T-helper 17 cell (primary cell): ENCODE data around the gene NRCAM. TPM values are rescaled to one million over a fixed set of nuclear protein-coding genes. Genes with fewer than 3 reads are reported as not detected.
"Not testable (repeated sequence)": the region's sequence is repeated elsewhere in the genome, so short reads cannot be mapped to it uniquely, and the experiment has no call there.

Experiments used
- ATAC-seq: fragments of 150-1000 bp; cut with Tn5 transposase; 2 replicates; pipeline ENCODE4 v1.10.0; 2021; ENCODE audit warnings: mild to moderate bottlenecking, moderate library complexity
- DNase-seq, 3 donors: peaks; one replicate each; pipeline versions ENCODE4 v3.0.0 to v3.0.0-alpha.2; 2020 to 2021
- H3K9me3 ChIP-seq: one replicate; pipeline ENCODE4 v1.7.0; 2013; ENCODE audit warnings: low read length, mild to moderate bottlenecking; ENCODE audit not compliant: control insufficient read depth, poor library complexity, severe bottlenecking
- H3K27ac Mint-ChIP-seq: one replicate; pipeline ENCODE4 v1.8.0; 2022; ENCODE audit warnings: mild to moderate bottlenecking, moderate library complexity, mixed read lengths
- H3K27me3 Mint-ChIP-seq: one replicate; pipeline ENCODE4 v1.8.0; 2022; ENCODE audit warnings: mixed read lengths
- H3K36me3 Mint-ChIP-seq: one replicate; pipeline ENCODE4 v1.8.0; 2022; ENCODE audit warnings: low read depth, mixed read lengths
- H3K4me1 Mint-ChIP-seq: one replicate; pipeline ENCODE4 v1.8.0; 2022; ENCODE audit warnings: mild to moderate bottlenecking, mixed read lengths
- H3K4me3 Mint-ChIP-seq: one replicate; pipeline ENCODE4 v1.8.0; 2022; ENCODE audit warnings: mild to moderate bottlenecking, moderate library complexity, mixed read lengths
- total RNA-seq, 4 donors: library from RNA in 2 of 4; stranded (reverse) in 2 of 4; gene quantifications; one replicate each; pipeline ENCODE4 v1.2.3 and lab custom pipeline; 2022 to 2026

Gene NRCAM
- total RNA-seq, 2 donors from 2014 or later = not detected

DNA sequence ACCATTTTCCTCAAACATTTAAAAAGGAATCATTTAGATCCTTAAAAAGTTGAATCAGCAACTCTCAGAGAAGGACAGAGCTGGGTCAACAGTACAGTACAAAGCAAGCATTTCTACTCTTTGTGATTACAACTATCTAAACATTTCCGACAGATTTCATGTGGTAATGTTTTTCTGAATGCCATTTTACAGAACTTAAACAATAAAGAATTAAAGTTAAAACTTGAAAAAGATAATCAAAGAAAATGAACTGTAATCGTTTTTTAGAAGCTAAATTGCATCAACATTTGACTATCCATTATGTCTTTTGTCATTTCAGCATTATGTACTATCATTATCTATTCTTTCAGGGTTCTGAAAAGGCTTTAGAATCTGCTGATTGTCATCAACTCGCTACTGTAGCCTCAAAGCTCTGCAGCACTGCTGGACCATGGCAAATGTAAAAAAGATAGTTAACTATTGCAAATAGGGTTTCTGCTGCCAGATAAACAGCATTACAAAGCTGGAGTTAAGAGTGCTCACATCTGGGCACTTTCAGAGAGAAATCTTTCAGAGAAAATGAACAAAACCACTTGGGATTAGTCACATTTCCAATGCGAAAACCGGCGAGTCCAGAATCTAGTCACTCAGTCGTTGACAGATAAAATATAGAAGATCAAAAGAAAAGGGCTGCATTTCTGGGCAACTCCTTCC is 165.6 kb downstream of the NRCAM start:
- H3K9me3 ChIP-seq = peaks cover 2% of the 10 kb centered on the region
- Mint-ChIP-seq H3K27ac (no peak overlapping the region), H3K36me3 (no peaks in the 10 kb centered on the region), H3K4me3 (no peak overlapping the region), H3K4me1 (no peaks in the 10 kb centered on the region), H3K27me3 (peaks cover 35% of the 10 kb centered on the region)
- DNase-seq (no peak), ATAC-seq (no peak)

DNA sequence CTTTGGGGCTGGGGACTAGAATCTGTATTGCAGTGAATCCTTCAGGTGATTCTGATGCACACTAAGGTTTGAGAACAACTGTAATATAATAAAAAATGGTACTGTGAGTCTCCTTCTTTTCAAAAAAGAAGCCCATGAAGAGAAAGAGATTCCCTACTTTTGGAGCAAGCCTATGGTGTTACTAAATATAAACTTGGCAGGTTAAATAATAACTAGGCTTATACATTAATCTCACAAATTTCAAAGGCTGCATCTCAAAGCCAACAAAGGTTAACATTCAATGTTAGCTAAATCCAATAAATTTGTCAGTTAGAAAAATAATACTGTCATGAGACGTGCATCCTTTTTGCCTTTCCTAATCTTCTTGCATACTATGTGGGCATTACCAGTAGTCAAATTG is 166.4 kb downstream of the NRCAM start:
- H3K27me3 Mint-ChIP-seq = peaks cover 37% of the 10 kb centered on the region
- no peaks in the 10 kb centered on the region for H3K4me1 Mint-ChIP-seq
- H3K9me3 ChIP-seq = peaks cover 2% of the 10 kb centered on the region
- H3K4me3 Mint-ChIP-seq = no peak overlapping the region
- ATAC-seq (no peak), DNase-seq (no peak)
- H3K36me3 Mint-ChIP-seq = no peaks in the 10 kb centered on the region
- no peak overlapping the region for H3K27ac Mint-ChIP-seq

DNA sequence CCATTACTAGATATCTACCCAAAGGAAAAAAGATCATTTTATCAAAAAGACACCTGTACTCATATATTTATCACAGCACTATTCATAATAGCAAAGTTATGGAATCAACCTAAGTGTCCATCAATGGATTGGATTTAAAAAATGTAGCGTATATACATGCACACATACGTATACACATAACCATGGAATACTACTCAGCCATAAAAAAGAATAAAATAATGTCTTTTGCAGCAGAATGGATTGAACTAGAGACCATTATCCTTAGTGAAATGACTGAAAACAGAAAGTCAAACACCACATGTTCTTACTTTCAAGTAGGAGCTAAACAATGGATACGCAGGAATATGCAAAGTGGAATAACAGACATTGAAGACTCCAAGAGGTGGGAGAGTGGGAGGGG is 168.4 kb downstream of the NRCAM start:
- H3K36me3 Mint-ChIP-seq = no peaks in the 10 kb centered on the region
- DNase-seq (no peak), ATAC-seq (no peak)
- peaks cover 45% of the 10 kb centered on the region for H3K27me3 Mint-ChIP-seq
- H3K4me1 Mint-ChIP-seq = no peaks in the 10 kb centered on the region
- no peak overlapping the region for H3K4me3 Mint-ChIP-seq
- no peak overlapping the region for H3K27ac Mint-ChIP-seq
- H3K9me3 ChIP-seq = peaks cover 2% of the 10 kb centered on the region

DNA sequence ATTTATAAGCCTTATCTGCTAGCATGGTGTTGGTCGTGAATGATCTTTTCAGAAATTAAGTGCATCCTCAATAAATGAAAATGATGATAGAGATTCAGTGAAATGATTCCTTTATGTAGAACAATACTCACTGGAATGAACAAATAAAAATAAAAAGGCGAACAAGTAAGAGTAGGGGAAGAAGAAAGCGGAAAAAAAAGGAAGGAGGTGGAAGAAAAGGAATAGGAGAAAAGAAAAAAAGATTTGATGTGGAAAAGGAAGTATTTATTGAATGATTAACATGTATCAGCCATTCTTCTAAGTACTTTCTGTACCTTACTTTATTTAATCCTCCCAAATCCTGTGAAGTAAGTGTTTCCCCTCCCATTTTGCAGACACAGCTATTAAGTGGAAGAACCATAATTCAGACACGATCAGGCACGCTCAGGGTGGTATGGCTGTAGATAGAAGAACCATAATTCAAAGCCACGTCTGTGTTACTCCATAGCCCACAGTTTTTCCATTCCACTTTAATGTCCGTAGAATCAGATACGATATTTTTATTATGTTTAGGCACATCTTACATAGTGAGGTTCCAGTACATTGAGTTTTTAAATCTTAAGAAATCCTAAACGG is 169.8 kb downstream of the NRCAM start:
- Mint-ChIP-seq H3K27me3 (peaks cover 49% of the 10 kb centered on the region), H3K4me1 (no peaks in the 10 kb centered on the region), H3K27ac (no peak overlapping the region), H3K4me3 (no peak overlapping the region), H3K36me3 (no peaks in the 10 kb centered on the region)
- DNase-seq (no peak), ATAC-seq (no peak)
- peaks cover 2% of the 10 kb centered on the region for H3K9me3 ChIP-seq

DNA sequence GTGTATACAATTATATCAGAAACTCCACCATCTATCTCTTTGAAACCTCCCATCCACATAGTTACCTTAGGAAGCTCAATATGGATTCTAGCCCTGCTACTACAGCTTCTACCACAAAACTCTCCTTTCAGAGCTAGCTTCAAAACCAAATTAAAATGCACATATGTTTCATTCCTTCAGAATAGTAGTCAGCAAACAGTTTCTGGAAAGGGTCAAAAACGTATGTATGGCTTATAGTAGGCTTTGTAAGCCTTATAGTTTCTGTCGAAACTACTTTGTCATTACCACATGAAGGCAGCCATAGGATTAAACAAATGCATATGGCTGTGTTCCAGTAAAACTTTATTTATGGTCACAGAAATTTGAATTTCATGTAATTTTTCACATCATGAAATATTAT is 170.5 kb downstream of the NRCAM start:
- DNase-seq (no peak), ATAC-seq (no peak)
- H3K9me3 ChIP-seq = peaks cover 2% of the 10 kb centered on the region
- no peak overlapping the region for H3K4me3 Mint-ChIP-seq
- H3K4me1 Mint-ChIP-seq = no peaks in the 10 kb centered on the region
- H3K27me3 Mint-ChIP-seq = peaks cover 51% of the 10 kb centered on the region
- no peaks in the 10 kb centered on the region for H3K36me3 Mint-ChIP-seq
- H3K27ac Mint-ChIP-seq = no peak overlapping the region

DNA sequence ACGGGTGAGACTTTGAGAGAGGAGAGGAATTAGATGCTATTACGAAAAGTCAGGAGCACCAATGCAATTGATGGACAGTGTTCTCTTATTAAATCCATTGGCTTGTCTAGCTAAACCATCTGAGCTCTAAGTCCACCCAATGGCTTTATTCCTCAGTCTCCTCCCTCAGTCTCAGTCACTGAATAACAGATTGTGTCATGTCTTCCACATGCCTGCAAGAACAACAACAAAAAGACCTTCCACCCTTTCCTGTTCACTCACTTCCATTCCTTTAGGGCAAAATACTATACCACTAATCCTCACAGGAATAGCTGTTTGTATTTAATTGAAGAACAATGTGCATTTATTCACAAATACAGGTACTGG is 171.2 kb downstream of the NRCAM start:
- Mint-ChIP-seq H3K4me3 (no peak overlapping the region), H3K4me1 (no peaks in the 10 kb centered on the region), H3K27me3 (peaks cover 51% of the 10 kb centered on the region), H3K36me3 (no peaks in the 10 kb centered on the region), H3K27ac (no peak overlapping the region)
- H3K9me3 ChIP-seq = peaks cover 2% of the 10 kb centered on the region
- DNase-seq (no peak), ATAC-seq (no peak)

DNA sequence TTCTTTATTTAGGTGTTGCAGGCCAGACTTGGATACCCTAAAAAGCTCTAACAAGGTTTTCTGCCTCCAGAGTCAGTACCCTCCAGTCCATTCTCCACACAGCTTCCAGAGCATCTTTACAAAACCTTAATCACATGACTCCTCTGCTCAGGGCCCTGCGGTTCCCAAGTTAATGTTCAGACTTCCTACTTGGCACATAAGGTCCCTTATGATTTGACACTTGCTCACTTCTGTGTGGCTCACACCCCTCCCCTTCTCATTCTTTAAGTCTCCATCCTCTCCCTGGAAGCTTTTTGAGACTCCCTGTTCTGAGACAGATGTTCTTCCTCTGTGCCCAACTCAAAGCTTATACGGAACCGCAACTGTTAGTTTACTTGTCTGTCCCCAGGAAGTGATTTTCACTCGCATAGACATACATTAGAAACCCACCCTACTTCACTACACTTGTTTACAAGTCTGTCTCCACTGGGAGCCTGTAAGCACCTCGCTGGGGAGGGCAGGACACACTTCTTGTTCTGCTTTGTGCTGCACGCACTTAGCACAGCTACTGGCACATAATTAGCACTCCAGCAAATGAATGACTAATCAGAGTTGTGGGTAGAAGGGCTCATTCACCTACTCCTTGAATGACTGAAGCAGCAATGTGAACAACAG is 171.8 kb downstream of the NRCAM start:
- no peak for ATAC-seq
- Mint-ChIP-seq H3K36me3 (no peaks in the 10 kb centered on the region), H3K4me3 (no peak overlapping the region)

DNA sequence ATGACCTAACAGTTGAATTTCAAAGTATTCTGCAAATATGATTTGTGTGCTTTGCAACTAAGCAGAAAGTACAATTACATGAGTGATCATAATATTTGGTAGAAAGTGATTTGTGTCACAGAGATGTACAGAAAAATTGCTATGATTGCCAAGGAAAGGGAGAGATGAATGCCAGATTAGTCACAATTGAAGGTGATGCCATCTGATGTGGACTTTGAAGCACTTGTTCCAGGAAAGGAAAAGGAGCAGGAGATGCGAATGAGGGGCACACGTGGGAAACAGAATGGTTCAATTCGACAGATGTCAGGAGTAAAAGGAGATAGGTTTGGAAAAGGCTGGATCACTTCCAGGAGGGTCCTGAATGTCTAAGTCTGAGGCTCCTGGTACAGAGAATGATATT is 173.0 kb downstream of the NRCAM start:
- Mint-ChIP-seq H3K27me3 (peaks cover 44% of the 10 kb centered on the region), H3K4me3 (no peak overlapping the region), H3K36me3 (no peaks in the 10 kb centered on the region), H3K27ac (no peak overlapping the region), H3K4me1 (no peaks in the 10 kb centered on the region)
- DNase-seq (no peak), ATAC-seq (no peak)
- H3K9me3 ChIP-seq = peaks cover 2% of the 10 kb centered on the region

More for the DNA sequence above, 171.8 kb downstream of the NRCAM start:
- Mint-ChIP-seq H3K27ac (no peak overlapping the region), H3K4me1 (no peaks in the 10 kb centered on the region), H3K27me3 (peaks cover 51% of the 10 kb centered on the region)
- H3K9me3 ChIP-seq = peaks cover 2% of the 10 kb centered on the region
- DNase-seq = no peak

DNA sequence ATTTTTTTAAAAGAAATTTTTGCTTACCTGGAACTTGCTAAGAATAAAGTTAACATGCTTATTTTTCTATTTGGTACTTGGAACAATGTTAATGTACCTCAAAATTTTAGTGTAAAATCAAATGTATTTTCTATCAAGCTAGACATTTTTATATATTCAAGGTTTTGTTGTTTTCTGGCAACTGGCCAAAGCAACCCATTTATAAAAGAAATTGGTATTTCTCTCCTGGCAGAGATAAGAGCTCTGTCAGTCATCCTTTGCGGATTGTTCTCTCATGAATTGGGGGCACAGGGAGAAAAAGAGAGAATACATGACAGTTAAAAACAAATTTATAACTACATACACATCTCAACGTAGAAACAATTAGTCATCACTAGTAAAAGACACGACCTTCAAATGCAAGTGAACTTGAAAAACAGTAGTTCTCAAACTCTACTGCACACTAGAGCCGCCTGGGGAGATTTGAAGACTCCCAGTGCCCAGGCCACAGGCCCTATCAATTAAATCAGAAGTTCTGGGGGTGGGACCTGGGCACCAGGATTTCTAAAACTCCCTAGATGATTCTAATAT is 173.7 kb downstream of the NRCAM start:
- no peak for ATAC-seq

DNA sequence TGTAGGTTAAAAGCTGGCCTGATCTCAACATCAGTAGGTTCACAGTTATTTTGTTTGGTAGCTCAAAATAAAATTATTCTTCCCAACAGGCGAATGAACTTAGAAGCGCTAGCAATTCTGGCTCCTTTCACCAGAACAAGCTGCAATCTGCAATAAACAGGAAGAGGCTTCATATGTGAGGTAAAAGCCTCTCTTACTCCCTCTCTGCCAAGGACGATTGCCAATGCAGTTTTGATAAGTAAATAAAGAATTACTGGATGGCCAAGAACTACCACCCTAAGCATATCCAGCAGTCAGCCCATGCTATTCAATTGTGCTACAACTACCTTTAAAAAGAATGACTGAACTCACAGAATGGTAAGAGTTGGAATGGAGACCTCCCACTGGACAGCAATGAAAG is 176.1 kb downstream of the NRCAM start:
- Mint-ChIP-seq H3K27ac (no peak overlapping the region), H3K27me3 (peaks cover 24% of the 10 kb centered on the region), H3K4me3 (no peak overlapping the region), H3K4me1 (no peaks in the 10 kb centered on the region), H3K36me3 (no peaks in the 10 kb centered on the region)
- DNase-seq (no peak), ATAC-seq (no peak)
- no peaks in the 10 kb centered on the region for H3K9me3 ChIP-seq

More for the DNA sequence above, 173.7 kb downstream of the NRCAM start:
- Mint-ChIP-seq H3K27ac (no peak overlapping the region), H3K4me1 (no peaks in the 10 kb centered on the region), H3K4me3 (no peak overlapping the region), H3K36me3 (no peaks in the 10 kb centered on the region), H3K27me3 (peaks cover 44% of the 10 kb centered on the region)
- H3K9me3 ChIP-seq = peaks cover 2% of the 10 kb centered on the region
- no peak for DNase-seq

DNA sequence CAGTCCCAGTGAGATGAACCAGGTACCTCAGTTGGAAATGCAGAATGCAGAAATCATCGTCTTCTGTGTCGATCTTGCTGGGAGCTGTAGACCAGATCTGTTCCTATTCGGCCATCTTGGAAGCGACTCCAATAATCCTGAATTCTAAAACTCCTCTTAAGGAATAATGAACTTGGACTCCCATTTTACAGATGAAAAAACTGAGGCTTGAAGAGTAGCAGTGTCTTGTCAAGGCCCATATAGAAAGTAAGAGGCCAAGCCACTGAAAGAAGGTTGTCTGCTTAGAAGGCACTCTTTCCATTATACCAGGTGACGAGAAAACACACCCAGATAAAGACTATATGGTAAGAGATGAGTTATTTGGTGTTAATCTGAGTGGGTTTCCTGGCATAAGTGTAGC is 177.5 kb downstream of the NRCAM start:
- H3K27ac Mint-ChIP-seq = no peak overlapping the region
- H3K9me3 ChIP-seq = no peaks in the 10 kb centered on the region
- DNase-seq (no peak), ATAC-seq (no peak)
- no peak overlapping the region for H3K4me3 Mint-ChIP-seq
- no peaks in the 10 kb centered on the region for H3K36me3 Mint-ChIP-seq
- no peaks in the 10 kb centered on the region for H3K4me1 Mint-ChIP-seq
- H3K27me3 Mint-ChIP-seq = peaks cover 11% of the 10 kb centered on the region

DNA sequence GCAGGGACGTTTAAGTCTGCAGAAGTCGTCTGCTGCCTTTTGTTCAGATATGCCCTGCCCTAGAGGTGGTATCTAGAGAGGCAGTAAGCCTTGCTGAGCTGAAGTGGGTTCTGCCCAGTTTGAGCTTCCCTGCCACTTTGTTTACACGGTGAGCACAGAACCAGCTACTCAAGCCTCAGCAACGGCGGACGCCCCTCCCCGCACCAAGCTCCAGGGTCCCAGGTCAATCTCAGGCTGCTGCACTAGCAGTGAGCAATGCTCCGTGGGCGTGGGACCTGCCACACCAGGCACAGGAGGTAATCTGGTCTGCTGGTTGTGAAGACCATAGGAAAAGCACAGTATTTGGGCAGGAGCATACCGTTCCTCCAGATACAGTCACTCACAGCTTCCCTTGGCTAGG is 178.0 kb downstream of the NRCAM start:
- H3K27me3 Mint-ChIP-seq = peaks cover 10% of the 10 kb centered on the region
- DNase-seq (no peak), ATAC-seq (no peak)
- no peaks in the 10 kb centered on the region for H3K36me3 Mint-ChIP-seq
- no peak overlapping the region for H3K27ac Mint-ChIP-seq
- H3K9me3 ChIP-seq = no peaks in the 10 kb centered on the region
- no peak overlapping the region for H3K4me3 Mint-ChIP-seq
- no peaks in the 10 kb centered on the region for H3K4me1 Mint-ChIP-seq

DNA sequence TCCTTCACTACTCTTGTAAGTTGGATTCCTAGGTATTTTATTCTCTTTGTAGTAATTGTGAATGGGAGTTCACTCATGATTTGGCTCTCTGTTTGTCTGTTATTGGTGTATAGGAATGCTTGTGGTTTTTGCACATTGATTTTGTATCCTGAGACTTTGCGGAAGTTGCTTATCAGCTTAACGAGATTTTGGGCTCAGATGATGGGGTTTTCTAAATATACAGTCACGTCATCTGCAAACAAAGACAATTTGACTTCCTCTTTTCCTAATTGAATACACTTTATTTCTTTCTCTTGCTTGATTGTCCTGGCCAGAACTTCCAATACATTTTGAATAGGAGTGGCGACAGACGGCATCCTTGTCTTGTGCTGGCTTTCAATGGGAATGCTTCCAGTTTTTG is 181.8 kb downstream of the NRCAM start:
- DNase-seq, H3K4me3 Mint-ChIP-seq, ATAC-seq, H3K4me1 Mint-ChIP-seq, H3K9me3 ChIP-seq, H3K27me3 Mint-ChIP-seq, H3K36me3 Mint-ChIP-seq, H3K27ac Mint-ChIP-seq: not testable (repeated sequence)
